Iris pigment epithelial cell (primary cell): Measurements from ENCODE around the gene NPIPB6.

Experiments
- DNase-seq: peaks from one replicate; pipeline ENCODE4 v3.0.0-alpha.2; 2011; ENCODE audit warnings: low read depth

The NPIPB6 gene

GRCh38 chr16:28324235-28324886 is 38.9 kb downstream of the NPIPB6 start:
- no peak for DNase-seq

GRCh38 chr16:28321700-28322411 is 41.5 kb downstream of the NPIPB6 start:
- peak; percentile 14 for DNase-seq

GRCh38 chr16:28320741-28321140 is 42.6 kb downstream of the NPIPB6 start:
- no peak for DNase-seq

GRCh38 chr16:28320023-28320561 is 43.2 kb downstream of the NPIPB6 start:
- no peak for DNase-seq

- no peak for DNase-seq
Observed at GRCh38 chr16:28319476-28320022, 43.8 kb downstream of the NPIPB6 start.

- no peak for DNase-seq
Observed at GRCh38 chr16:28318042-28318744, 45.1 kb downstream of the NPIPB6 start.

GRCh38 chr16:28317040-28317880 is 46.0 kb downstream of the NPIPB6 start:
- DNase-seq: peak; percentile 35

GRCh38 chr16:28316054-28316453 is 47.3 kb downstream of the NPIPB6 start:
- no peak for DNase-seq

GRCh38 chr16:28313587-28313986 is 49.7 kb downstream of the NPIPB6 start:
- DNase-seq: no peak

- no peak for DNase-seq
Observed at GRCh38 chr16:28312327-28312726, 51.0 kb downstream of the NPIPB6 start.

- no peak for DNase-seq
Observed at GRCh38 chr16:28311913-28312312, 51.4 kb downstream of the NPIPB6 start.

GRCh38 chr16:28311413-28311812 is 51.9 kb downstream of the NPIPB6 start:
- no peak for DNase-seq

- no peak for DNase-seq
Observed at GRCh38 chr16:28310796-28311195, 52.5 kb downstream of the NPIPB6 start.

- no peak for DNase-seq
Observed at GRCh38 chr16:28309811-28310311, 53.4 kb downstream of the NPIPB6 start.

GRCh38 chr16:28308794-28309584 is 54.3 kb downstream of the NPIPB6 start:
- DNase-seq: no peak

- no peak for DNase-seq
Observed at GRCh38 chr16:28307936-28308335, 55.4 kb downstream of the NPIPB6 start.

- DNase-seq: peak; percentile 38
Observed at GRCh38 chr16:28304214-28304613, 59.1 kb downstream of the NPIPB6 start.

GRCh38 chr16:28303132-28303531 is 60.2 kb downstream of the NPIPB6 start:
- no peak for DNase-seq

GRCh38 chr16:28301620-28302019 is 61.7 kb downstream of the NPIPB6 start:
- DNase-seq: no peak

- DNase-seq: no peak
Observed at GRCh38 chr16:28301154-28301553, 62.2 kb downstream of the NPIPB6 start.

GRCh38 chr16:28300327-28300726 is 63.0 kb downstream of the NPIPB6 start:
- DNase-seq: no peak
